GM10248 (cell line): Measurements from ENCODE around the gene TRIM69.
"Not testable (repeated sequence)": the region's sequence is repeated elsewhere in the genome, so short reads cannot be mapped to it uniquely, and the experiment has no call there.

Source experiments
- CTCF ChIA-PET: fragments of 300-600 bp; sonication (Branson Sonifier 250); formaldehyde crosslinking; extraction: SDS; loops from one replicate; lab custom pipeline; 2021; ENCODE audit warnings: antibody characterized with exemption; lab: Yijun Ruan, JAX
- POLR2A ChIA-PET: fragments of 350-650 bp; sonication (Branson Sonifier 250); formaldehyde crosslinking; extraction: SDS; loops from one replicate; lab custom pipeline; 2020; ENCODE audit warnings: antibody characterized with exemption; lab: Yijun Ruan, JAX
- DNase-seq: peaks from one replicate; pipeline ENCODE4 v3.0.0; 2012; ENCODE audit errors: extremely low spot score
- CTCF ChIP-seq: IDR thresholded peaks from 2 replicates; pipeline ENCODE4 v1.5.1; 2012; ENCODE audit warnings: mild to moderate bottlenecking, low read depth; ENCODE audit errors: extremely low read depth, missing control alignments, control extremely low read depth

TRIM69 gene

GRCh38 chr15:44779761-44780160, 43.4 kb downstream of the TRIM69 start:
- TF ChIP-seq CTCF = no peak
- POLR2A ChIA-PET = no interaction called here
- no peak for DNase-seq
- CTCF ChIA-PET = no interaction called here

- CTCF ChIA-PET = interaction anchor here (1.1 to 1.3 kb wide), 2 partner anchors 118 to 202 kb away, joined by 3 to 4 read pairs; partner anchors contain the start of gene SPG11
- POLR2A ChIA-PET = interaction anchor here (0.9 kb wide), 1 partner anchor 44 kb away, joined by 3 read pairs; the partner anchor contains the start of gene TRIM69
- no peak for TF ChIP-seq CTCF
- no peak for DNase-seq
Measured at GRCh38 chr15:44780608-44781007, 44.3 kb downstream of the TRIM69 start.

GRCh38 chr15:44781128-44781810, 44.9 kb downstream of the TRIM69 start:
- ChIA-PET CTCF (interaction anchor here (1.1 to 1.3 kb wide), 3 partner anchors 118 to 463 kb away, joined by 3 to 4 read pairs (median 3); partner anchors contain the start of gene SPG11), POLR2A (interaction anchor here (0.9 kb wide), 1 partner anchor 45 kb away, joined by 3 read pairs; the partner anchor contains the start of gene TRIM69)
- TF ChIP-seq CTCF = no peak
- no peak for DNase-seq

- ChIA-PET CTCF (interaction anchor here (1.3 kb wide), 1 partner anchor 464 kb away, joined by 3 read pairs; no protein-coding TSS in a partner anchor), POLR2A (no interaction called here)
- DNase-seq = no peak
- no peak for TF ChIP-seq CTCF
Measured at GRCh38 chr15:44782516-44782915, 46.2 kb downstream of the TRIM69 start.

- DNase-seq, CTCF ChIA-PET: not testable (repeated sequence)
- POLR2A ChIA-PET = interaction anchor here (0.5 kb wide), 1 partner anchor 205 kb away, joined by 6 read pairs; no protein-coding TSS in a partner anchor
Measured at GRCh38 chr15:44784918-44785274, 48.6 kb downstream of the TRIM69 start.

GRCh38 chr15:44788748-44789147, 52.4 kb downstream of the TRIM69 start:
- DNase-seq = no peak
- ChIA-PET POLR2A (no interaction called here), CTCF (interaction anchor here (1.1 to 2.5 kb wide), 3 partner anchors 50 to 210 kb away, joined by 4 to 7 read pairs (median 5); partner anchors contain the start of gene SPG11)
- no peak for TF ChIP-seq CTCF

GRCh38 chr15:44790215-44790614, 53.9 kb downstream of the TRIM69 start:
- DNase-seq = no peak
- POLR2A ChIA-PET = no interaction called here
- TF ChIP-seq CTCF = no peak
- CTCF ChIA-PET = interaction anchor here (1.7 to 2.5 kb wide), 2 partner anchors 63 to 212 kb away, joined by 3 to 7 read pairs; no protein-coding TSS in a partner anchor
